ENCODE data around the gene KIAA0319L. TPM values are rescaled to one million over a fixed set of nuclear protein-coding genes. Genes with fewer than 3 reads are reported as not detected.

KIAA0319L gene
- total RNA-seq, 1 experiment from 2014 or later: 40.7 TPM

DNA sequence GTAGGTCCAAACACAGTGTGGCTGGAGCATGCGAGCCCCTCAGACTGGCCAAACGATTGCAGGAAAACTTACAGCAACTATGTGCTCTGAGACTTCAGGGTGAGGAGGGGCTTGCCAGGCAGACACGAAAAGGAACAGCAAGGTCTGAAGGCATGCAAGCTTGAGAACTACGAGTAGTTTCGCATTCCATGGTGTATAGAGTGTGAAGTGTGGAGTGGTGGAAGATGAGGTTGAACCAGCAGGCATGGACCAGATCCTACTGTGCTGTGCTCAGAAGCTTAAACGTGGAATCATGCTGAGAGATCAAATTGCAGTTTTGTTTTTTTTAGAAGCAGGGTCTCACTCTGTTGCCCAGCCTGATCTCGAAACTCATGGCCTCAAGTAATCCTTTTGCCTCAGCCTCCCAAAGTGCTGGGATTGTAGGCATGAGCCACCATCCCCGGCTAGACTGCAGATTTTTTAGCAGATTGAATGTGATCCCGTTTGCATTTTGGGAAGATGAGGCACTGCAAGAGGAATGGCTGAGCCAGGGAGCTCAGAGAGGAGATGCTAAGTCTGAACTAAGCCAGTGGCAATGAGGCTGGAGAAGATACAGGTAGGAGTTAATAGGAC lies 10.8 kb upstream of the KIAA0319L start:
- in situ Hi-C loops (cut with HindIII; ENCODE audit: low pct_unique_long_range_greater_than_20kb, low sequenced_read_pairs): no loop called here
- DNase-seq (ENCODE audit: low read depth): no peak

DNA sequence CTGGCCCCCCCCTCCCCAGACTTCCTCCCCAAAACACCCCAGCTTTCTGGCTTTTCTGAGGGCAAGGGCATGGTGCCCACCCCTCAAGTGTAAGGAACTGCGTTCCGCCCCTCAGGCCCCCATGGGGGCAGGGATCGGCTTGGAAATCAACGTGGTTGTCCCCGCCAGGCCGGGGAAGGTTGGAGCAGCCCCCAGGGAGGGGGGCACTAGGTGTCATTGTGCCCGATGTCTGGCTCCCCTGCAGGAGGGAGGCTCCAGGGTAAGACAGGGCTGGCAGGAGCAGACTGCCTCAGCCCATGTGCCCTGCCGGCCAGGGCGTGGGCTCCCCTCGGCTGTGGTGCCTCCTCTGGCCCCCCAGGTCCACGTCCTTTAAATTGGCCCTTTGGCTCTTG lies 8.5 kb upstream of the KIAA0319L start:
- no peak for DNase-seq (ENCODE audit: low read depth)
- in situ Hi-C loops (cut with HindIII; ENCODE audit: low pct_unique_long_range_greater_than_20kb, low sequenced_read_pairs): no loop called here

GRCh38 chr1:35564884-35565741 lies 7.9 kb upstream of the KIAA0319L start:
- in situ Hi-C loops (cut with HindIII; ENCODE audit: low pct_unique_long_range_greater_than_20kb, low sequenced_read_pairs): no loop called here

DNA sequence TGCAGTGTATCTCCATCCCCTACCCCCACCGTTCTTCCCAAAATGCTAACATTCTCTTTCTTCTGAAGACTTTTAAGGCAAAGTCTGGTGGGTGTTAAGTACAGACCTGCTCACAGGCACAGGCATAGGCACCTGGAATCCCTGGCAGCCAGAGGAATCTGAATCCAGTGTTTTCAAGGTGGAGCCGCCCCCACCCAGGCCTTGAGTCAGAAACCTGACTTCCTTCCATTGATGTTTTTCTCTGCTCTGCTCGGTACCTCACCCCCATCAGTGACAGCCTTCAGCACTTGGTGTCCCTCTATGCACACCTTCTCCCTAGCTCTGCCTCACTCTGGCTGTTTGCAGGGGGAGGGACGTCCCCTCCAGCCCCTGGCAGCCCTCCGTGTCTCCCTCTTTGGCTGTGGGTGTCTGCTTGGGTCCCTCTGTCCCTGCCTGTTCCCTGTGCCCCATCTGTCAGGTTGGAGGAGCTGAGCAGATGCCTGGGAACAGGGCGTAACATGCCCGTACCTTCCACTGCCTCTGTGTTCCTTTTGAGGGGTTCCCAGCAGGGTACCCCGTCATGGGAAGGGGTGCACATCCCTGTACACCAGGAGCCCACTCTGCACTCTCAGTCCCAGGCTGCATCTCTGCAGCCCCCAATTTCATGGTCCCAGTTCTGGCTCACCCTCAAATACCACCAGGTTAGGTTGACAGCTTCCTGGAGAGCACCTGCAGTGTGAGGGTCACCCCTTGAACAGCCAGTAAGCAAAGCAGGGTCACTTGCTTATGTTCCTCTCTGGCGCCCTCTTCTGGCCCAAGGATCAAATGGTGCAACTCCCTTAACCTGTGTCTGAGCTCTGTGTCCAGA lies 7.1 kb upstream of the KIAA0319L start:
- in situ Hi-C loops (cut with HindIII; ENCODE audit: low pct_unique_long_range_greater_than_20kb, low sequenced_read_pairs): no loop called here
- DNase-seq (ENCODE audit: low read depth): peak; percentile 48

More at GRCh38 chr1:35564884-35565741, 7.9 kb upstream of the KIAA0319L start:
- DNase-seq (ENCODE audit: low read depth): no peak

GRCh38 chr1:35563166-35563565 lies 6.0 kb upstream of the KIAA0319L start:
- in situ Hi-C loops (cut with HindIII; ENCODE audit: low pct_unique_long_range_greater_than_20kb, low sequenced_read_pairs): no loop called here
- no peak for DNase-seq (ENCODE audit: low read depth)

DNA sequence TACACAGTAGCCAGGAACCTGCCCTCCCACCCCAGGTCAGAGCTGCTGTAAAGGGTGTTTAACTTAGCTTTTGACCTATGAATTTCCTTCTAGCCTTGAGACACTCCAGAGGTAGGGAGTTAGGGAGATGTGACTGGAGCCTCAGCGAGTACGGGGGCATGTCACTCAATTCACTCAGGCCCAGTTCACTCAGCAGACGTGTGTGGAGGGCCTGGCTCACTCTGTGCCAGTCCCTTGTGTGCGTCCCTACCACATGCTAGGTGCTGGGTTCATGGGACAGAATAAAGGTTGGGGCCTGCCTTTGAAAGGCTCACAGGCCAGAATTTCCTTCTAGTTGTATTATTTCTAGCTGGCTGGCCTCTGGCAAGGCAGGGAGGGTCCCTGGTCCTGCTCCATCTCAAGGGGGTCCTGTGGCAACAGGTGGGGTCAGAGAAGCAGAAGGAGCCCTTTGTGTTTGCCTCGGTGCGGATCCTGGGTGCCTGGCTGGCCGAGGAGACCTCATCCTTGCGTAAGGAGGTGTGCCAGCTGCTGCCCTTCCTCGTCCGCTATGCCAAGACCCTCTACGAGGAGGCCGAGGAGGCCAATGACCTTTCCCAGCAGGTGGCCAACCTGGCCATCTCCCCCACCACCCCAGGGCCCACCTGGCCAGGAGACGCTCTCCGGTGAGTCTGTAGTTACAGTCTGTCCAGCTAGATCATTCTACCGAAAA lies 4.9 kb upstream of the KIAA0319L start:
- no peak for DNase-seq (ENCODE audit: low read depth)
- in situ Hi-C loops (cut with HindIII; ENCODE audit: low pct_unique_long_range_greater_than_20kb, low sequenced_read_pairs): no loop called here

- in situ Hi-C loops (cut with HindIII; ENCODE audit: low pct_unique_long_range_greater_than_20kb, low sequenced_read_pairs): no loop called here
- DNase-seq (ENCODE audit: low read depth): no peak
Measured at GRCh38 chr1:35561297-35561971, 4.2 kb upstream of the KIAA0319L start.

- DNase-seq (ENCODE audit: low read depth): no peak
- in situ Hi-C loops (cut with HindIII; ENCODE audit: low pct_unique_long_range_greater_than_20kb, low sequenced_read_pairs): no loop called here
Measured at GRCh38 chr1:35560256-35561225, 3.3 kb upstream of the KIAA0319L start.

DNA sequence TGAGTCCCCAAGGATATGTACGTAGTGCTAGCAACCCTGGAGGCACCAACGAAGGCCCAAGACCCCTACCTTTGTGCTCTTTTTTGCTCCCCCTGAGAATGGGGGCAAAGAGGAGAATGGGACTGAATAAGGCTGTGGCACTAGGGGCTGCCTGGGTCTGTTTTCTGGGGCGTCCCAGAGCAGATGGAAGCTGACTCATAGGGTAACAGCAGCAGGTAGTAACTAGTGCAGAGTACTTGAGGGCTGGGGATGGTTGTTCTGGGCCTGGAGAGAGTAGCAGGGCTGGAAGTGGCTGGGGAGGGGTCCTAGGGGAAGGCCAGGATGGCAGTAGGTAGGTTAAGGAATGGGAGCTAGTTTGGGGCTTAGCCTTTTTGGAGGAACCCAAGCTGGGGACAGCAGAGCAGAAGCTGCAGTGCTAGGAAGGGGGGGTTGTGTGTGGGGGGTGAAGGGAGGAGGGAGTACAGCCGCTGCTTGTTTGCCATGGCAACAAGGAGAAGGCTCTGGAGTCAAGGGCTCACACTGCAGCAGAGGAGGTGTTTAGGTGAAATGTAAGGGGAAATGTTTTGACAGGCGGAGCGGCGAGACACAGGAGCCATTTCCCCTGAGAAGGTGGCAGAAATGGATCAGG lies 2.2 kb upstream of the KIAA0319L start:
- DNase-seq (ENCODE audit: low read depth): no peak
- in situ Hi-C loops (cut with HindIII; ENCODE audit: low pct_unique_long_range_greater_than_20kb, low sequenced_read_pairs): no loop called here

GRCh38 chr1:35558374-35559316 lies 1.4 kb upstream of the KIAA0319L start:
- DNase-seq (ENCODE audit: low read depth): peak; percentile 10
- in situ Hi-C loops (cut with HindIII; ENCODE audit: low pct_unique_long_range_greater_than_20kb, low sequenced_read_pairs): no loop called here

- in situ Hi-C loops (cut with HindIII; ENCODE audit: low pct_unique_long_range_greater_than_20kb, low sequenced_read_pairs): no loop called here
Measured at GRCh38 chr1:35557611-35558373, 589 bp upstream of the KIAA0319L start, which contains the start of gene NCDN. Gene NCDN (plus strand): TSS chr1:35557799. CDS start chr1:35558191, 392 bp downstream.

DNA sequence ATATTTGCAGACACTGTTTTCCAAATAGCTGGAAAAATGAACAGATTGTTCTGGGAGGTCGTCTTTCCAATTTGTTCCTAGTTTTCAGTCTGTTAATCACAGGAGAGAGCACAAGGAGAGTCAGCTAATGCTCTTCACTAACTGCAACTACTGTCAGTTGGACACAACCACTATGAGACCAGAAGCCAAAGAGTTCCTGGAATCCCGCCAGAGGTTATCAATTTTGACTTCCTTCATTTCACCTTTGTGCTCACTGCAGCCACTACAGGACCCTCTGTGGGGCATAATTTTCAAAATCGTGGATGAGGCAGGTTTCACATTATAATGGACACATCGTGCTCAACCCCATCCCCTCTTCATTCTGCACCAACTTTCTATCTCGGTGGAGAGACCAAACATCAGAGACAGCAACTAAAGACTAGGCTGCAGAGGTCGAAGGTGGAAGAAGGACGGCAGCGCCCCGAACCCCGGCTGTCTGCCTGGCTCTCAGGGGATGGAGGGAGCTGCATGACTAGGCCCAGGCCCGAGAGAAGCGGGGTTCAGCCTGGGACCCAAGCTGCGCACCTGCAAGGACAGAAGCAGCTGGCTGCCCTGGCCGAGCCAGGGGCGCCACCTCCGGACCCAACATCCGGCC lies 602 bp downstream of the KIAA0319L start:
- in situ Hi-C loops (cut with HindIII; ENCODE audit: low pct_unique_long_range_greater_than_20kb, low sequenced_read_pairs): no loop called here
- DNase-seq (ENCODE audit: low read depth): no peak

More at GRCh38 chr1:35557611-35558373, 589 bp upstream of the KIAA0319L start, which contains the start of gene NCDN:
- peak; percentile 95 for DNase-seq (ENCODE audit: low read depth)

GRCh38 chr1:35555601-35556477 lies 1.4 kb downstream of the KIAA0319L start:
- DNase-seq (ENCODE audit: low read depth): no peak
- in situ Hi-C loops (cut with HindIII; ENCODE audit: low pct_unique_long_range_greater_than_20kb, low sequenced_read_pairs): no loop called here
